SU-DHL-6 (cell line): ENCODE measurements around the gene EDNRA.

Experiments
- CTCF ChIP-seq: fragments of 200-600 bp; sonication (generic); IDR thresholded peaks from one replicate; pipeline ENCODE4 v1.5.1; 2017; ENCODE audit warnings: antibody characterized with exemption, mild to moderate bottlenecking, low read length, moderate library complexity; ENCODE audit not compliant: insufficient read depth, poor library complexity, severe bottlenecking
- EZH2phosphoT487 ChIP-seq: fragments of 200-600 bp; sonication (generic), shearing (Covaris generic); conservative IDR thresholded peaks from 2 replicates; pipeline ENCODE4 v1.6.1; 2018; ENCODE audit warnings: mild to moderate bottlenecking, antibody characterized with exemption, low read length, moderate library complexity, mixed read lengths

- TF ChIP-seq CTCF (no peak), EZH2phosphoT487 (no peak)
Observed at GRCh38 chr4:147480502-147480890, 401 bp upstream of the EDNRA start.
